OCI-LY1 (cell line): ENCODE data around the gene ZFHX3.

ENCODE experiments used
- CTCF ChIP-seq: fragments of 200-600 bp; sonication (generic), shearing (Covaris generic); IDR thresholded peaks from 2 replicates; pipeline ENCODE4 v1.5.1; 2017; ENCODE audit warnings: mild to moderate bottlenecking, antibody characterized with exemption, low read length, moderate library complexity, mixed read lengths
- EZH2 ChIP-seq: fragments of 200-600 bp; sonication (generic), shearing (Covaris generic); IDR thresholded peaks from 2 replicates; pipeline ENCODE4 v1.8.0; 2017; ENCODE audit warnings: borderline replicate concordance, mixed run types, mild to moderate bottlenecking, antibody characterized with exemption, low read length, moderate library complexity, mixed read lengths

GRCh38 chr16:72857834-72858664, 189.9 kb downstream of the ZFHX3 start:
- no peak for TF ChIP-seq CTCF
- no peak for TF ChIP-seq EZH2
